Panc1 (cell line): ENCODE data around the gene RPN2. TPM values are rescaled to one million over a fixed set of nuclear protein-coding genes. Genes with fewer than 3 reads are reported as not detected.

Experiments used
- ATAC-seq: fragments of 200-7000 bp; cut with Tn5 transposase; 2 replicates; pipeline ENCODE4 v1.9.1; 2020; ENCODE audit warnings: mild to moderate bottlenecking, moderate library complexity
- BruUV-seq: library from RNA; stranded (reverse); fragments of 400-500 nt; replicated peaks from 2 replicates; lab custom pipeline; 2021; lab: Mats Ljungman, UMichigan
- CTCF ChIA-PET: fragments of 300-600 bp; sonication (Branson Sonifier 250); formaldehyde crosslinking; loops from one replicate; lab custom pipeline; 2022; ENCODE audit warnings: antibody characterized with exemption; lab: Charles Lee
- POLR2A ChIA-PET: fragments of 300-600 bp; sonication (Branson Sonifier 250); formaldehyde crosslinking; loops from one replicate; lab custom pipeline; 2022; ENCODE audit warnings: antibody characterized with exemption; lab: Charles Lee
- DNase-seq: peaks from one replicate; pipeline ENCODE4 v3.0.0-alpha.2; 2010; ENCODE audit warnings: low read depth, low spot score
- H3K27ac ChIP-seq: 2 replicates; pipeline ENCODE4 v1.5.1; 2011; ENCODE audit warnings: mild to moderate bottlenecking, low read length, inconsistent platforms
- H3K27me3 ChIP-seq: fragments of 200-500 bp; sonication (Bioruptor generic); 2 replicates; pipeline ENCODE4 v1.6.0; 2014; ENCODE audit warnings: low read length, inconsistent platforms; ENCODE audit not compliant: control insufficient read depth, insufficient read depth
- H3K36me3 ChIP-seq: fragments of 200-500 bp; sonication (Bioruptor generic); 2 replicates; pipeline ENCODE4 v1.5.1; 2014; ENCODE audit warnings: inconsistent platforms, mild to moderate bottlenecking, low read length, moderate library complexity; ENCODE audit not compliant: control insufficient read depth, insufficient read depth
- H3K4me1 ChIP-seq: 2 replicates; pipeline ENCODE4 v1.5.1; 2011; ENCODE audit warnings: inconsistent platforms, mild to moderate bottlenecking, low read length, moderate library complexity; ENCODE audit not compliant: control insufficient read depth, insufficient read depth
- H3K4me3 ChIP-seq, 2 experiments: 2 replicates each; pipeline ENCODE4 v1.5.1; 2011 to 2012; ENCODE audit warnings: low read depth in 2 of 2, low read length in 2 of 2, mild to moderate bottlenecking in 2 of 2, inconsistent platforms in 1 of 2, moderate library complexity in 1 of 2
- H3K9me3 ChIP-seq: fragments of 200-500 bp; sonication (Bioruptor generic); 2 replicates; pipeline ENCODE4 v1.5.1; 2014; ENCODE audit warnings: low read depth, mild to moderate bottlenecking, inconsistent platforms, low read length, moderate library complexity; ENCODE audit not compliant: control insufficient read depth, insufficient read depth
- POLR2AphosphoS5 ChIP-seq: IDR thresholded peaks from 2 replicates; pipeline ENCODE4 v1.6.1; 2012; ENCODE audit warnings: mild to moderate bottlenecking, low read depth, low read length, moderate library complexity
- SIN3A ChIP-seq: IDR thresholded peaks from 2 replicates; pipeline ENCODE4 v1.6.1; 2012; ENCODE audit warnings: low read depth, mild to moderate bottlenecking, low read length, moderate library complexity, borderline replicate concordance; ENCODE audit not compliant: insufficient read depth
- TCF7L2 ChIP-seq: IDR thresholded peaks from 2 replicates; pipeline ENCODE4 v1.6.1; 2011; ENCODE audit warnings: mild to moderate bottlenecking, low read depth, low read length, inconsistent platforms
- in situ Hi-C: cut with HindIII; loops from 2 replicates; pipeline ENCODE4 v1.10.0; 2016; ENCODE audit warnings: low sequenced_read_pairs, low pct_unique_long_range_greater_than_20kb
- intact Hi-C: fragments of 100-400 bp; cut with micrococcal nuclease; formaldehyde crosslinking; loops from one replicate; pipeline ENCODE4 v1.10.0; 2022; ENCODE audit not compliant: unreplicated experiment
- total RNA-seq: library from RNA; stranded (reverse); gene quantifications from one replicate; pipeline ENCODE4 v1.2.1, GENCODE V29; 2021; ENCODE audit not compliant: unreplicated experiment
- TF ChIP-seq, protein P1 (sequence below), 2 experiments: IDR thresholded peaks; 2 replicates each; pipeline ENCODE4 v1.6.1; 2011 to 2012; ENCODE audit warnings: low read depth in 2 of 2, control low read depth in 1 of 2, low read length in 1 of 2, mild to moderate bottlenecking in 1 of 2, moderate library complexity in 1 of 2; ENCODE audit not compliant: insufficient read depth in 1 of 2
- TF ChIP-seq, protein P2 (sequence below): fragments of 450-650 bp; IDR thresholded peaks from 2 replicates; pipeline ENCODE4 v1.5.1; 2017; ENCODE audit warnings: mild to moderate bottlenecking

The RPN2 gene
- total RNA-seq, 1 experiment from 2014 or later, result 250 TPM

DNA sequence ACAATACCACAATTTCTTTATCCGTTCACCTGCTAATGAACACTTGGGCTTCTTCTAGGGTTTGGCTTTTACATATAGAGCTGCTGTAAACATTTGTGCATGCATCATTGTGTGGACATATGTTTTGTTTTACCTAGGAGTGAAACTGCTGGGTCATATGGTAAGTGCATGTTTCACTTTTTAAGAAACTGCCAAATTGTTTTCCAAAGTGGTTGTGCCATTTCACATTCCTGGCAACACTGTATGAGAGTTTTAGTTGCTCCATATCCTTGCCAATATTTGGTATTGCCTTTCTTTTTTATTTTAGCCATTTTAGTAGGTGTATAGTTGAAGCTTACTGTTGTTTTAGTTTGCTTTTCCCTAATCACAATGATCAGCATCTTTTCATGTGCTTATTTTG lies 14.1 kb upstream of the RPN2 start:
- ATAC-seq, result no peak
- H3K4me3 ChIP-seq, result no peak overlapping the region
- no peaks in the 10 kb centered on the region for H3K4me1 ChIP-seq
- POLR2A ChIA-PET, result no interaction called here
- peaks cover 6% of the 10 kb centered on the region; the same call in 1 of the 2 replicates for H3K27me3 ChIP-seq
- intact Hi-C loops (no loop called here), in situ Hi-C loops (no loop called here)
- no peak overlapping the region for H3K27ac ChIP-seq
- H3K36me3 ChIP-seq, result no peaks in the 10 kb centered on the region
- TF ChIP-seq, protein P1, sequence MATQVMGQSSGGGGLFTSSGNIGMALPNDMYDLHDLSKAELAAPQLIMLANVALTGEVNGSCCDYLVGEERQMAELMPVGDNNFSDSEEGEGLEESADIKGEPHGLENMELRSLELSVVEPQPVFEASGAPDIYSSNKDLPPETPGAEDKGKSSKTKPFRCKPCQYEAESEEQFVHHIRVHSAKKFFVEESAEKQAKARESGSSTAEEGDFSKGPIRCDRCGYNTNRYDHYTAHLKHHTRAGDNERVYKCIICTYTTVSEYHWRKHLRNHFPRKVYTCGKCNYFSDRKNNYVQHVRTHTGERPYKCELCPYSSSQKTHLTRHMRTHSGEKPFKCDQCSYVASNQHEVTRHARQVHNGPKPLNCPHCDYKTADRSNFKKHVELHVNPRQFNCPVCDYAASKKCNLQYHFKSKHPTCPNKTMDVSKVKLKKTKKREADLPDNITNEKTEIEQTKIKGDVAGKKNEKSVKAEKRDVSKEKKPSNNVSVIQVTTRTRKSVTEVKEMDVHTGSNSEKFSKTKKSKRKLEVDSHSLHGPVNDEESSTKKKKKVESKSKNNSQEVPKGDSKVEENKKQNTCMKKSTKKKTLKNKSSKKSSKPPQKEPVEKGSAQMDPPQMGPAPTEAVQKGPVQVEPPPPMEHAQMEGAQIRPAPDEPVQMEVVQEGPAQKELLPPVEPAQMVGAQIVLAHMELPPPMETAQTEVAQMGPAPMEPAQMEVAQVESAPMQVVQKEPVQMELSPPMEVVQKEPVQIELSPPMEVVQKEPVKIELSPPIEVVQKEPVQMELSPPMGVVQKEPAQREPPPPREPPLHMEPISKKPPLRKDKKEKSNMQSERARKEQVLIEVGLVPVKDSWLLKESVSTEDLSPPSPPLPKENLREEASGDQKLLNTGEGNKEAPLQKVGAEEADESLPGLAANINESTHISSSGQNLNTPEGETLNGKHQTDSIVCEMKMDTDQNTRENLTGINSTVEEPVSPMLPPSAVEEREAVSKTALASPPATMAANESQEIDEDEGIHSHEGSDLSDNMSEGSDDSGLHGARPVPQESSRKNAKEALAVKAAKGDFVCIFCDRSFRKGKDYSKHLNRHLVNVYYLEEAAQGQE (IDR thresholded peaks at IDR 0.05; ENCODE audit: insufficient read depth in 1 of 2, low read depth in 2 of 2, low read length in 1 of 2), result no peak
- no peak for TF ChIP-seq POLR2AphosphoS5
- no peak for TF ChIP-seq TCF7L2
- TF ChIP-seq, protein P2, sequence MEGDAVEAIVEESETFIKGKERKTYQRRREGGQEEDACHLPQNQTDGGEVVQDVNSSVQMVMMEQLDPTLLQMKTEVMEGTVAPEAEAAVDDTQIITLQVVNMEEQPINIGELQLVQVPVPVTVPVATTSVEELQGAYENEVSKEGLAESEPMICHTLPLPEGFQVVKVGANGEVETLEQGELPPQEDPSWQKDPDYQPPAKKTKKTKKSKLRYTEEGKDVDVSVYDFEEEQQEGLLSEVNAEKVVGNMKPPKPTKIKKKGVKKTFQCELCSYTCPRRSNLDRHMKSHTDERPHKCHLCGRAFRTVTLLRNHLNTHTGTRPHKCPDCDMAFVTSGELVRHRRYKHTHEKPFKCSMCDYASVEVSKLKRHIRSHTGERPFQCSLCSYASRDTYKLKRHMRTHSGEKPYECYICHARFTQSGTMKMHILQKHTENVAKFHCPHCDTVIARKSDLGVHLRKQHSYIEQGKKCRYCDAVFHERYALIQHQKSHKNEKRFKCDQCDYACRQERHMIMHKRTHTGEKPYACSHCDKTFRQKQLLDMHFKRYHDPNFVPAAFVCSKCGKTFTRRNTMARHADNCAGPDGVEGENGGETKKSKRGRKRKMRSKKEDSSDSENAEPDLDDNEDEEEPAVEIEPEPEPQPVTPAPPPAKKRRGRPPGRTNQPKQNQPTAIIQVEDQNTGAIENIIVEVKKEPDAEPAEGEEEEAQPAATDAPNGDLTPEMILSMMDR, result no peak
- no peak for TF ChIP-seq SIN3A
- no TSS peak for BruUV-seq
- H3K9me3 ChIP-seq, result no peaks in the 10 kb centered on the region
- DNase-seq, result no peak
- CTCF ChIA-PET, result no interaction called here

DNA sequence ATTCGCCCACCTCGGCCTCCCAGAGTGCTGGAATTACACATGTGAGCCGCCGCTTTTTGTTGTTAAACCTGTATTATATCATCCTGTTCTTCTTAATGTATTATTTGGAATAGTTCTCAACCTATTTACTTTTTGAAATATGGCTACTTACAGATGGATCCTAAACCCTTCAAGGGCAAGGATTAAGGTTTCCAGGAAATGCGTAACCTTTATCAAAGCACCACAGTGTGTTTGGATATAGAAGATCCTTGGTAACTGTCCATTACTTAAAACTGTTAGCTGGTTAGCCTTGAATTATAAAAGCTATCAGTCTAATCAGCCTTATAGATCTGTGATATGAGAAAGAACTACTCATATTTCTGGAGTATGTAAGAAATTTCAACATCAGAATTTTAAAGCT lies 12.3 kb upstream of the RPN2 start:
- H3K9me3 ChIP-seq, result no peaks in the 10 kb centered on the region
- ChIA-PET POLR2A (no interaction called here), CTCF (interaction anchor here (0.6 to 0.8 kb wide), 2 partner anchors 10 to 15 kb away, joined by 3 to 14 read pairs; no protein-coding TSS in a partner anchor)
- H3K27ac ChIP-seq, result no peak overlapping the region
- no peaks in the 10 kb centered on the region for H3K36me3 ChIP-seq
- peaks cover 6% of the 10 kb centered on the region; the same call in 1 of the 2 replicates for H3K27me3 ChIP-seq
- TF ChIP-seq TCF7L2 (no peak), SIN3A (no peak), POLR2AphosphoS5 (no peak)
- TF ChIP-seq, protein P2, result no peak
- TF ChIP-seq, protein P1 (IDR thresholded peaks at IDR 0.05; ENCODE audit: insufficient read depth in 1 of 2, low read depth in 2 of 2, low read length in 1 of 2), result no peak
- no peak overlapping the region for H3K4me3 ChIP-seq
- BruUV-seq, result no TSS peak
- no peaks in the 10 kb centered on the region for H3K4me1 ChIP-seq
- in situ Hi-C loops (no loop called here), intact Hi-C loops (no loop called here)
- ATAC-seq, result no peak
- DNase-seq, result no peak
